H1 (cell line): ENCODE data around the gene TBX15. TPM values are rescaled to one million over a fixed set of nuclear protein-coding genes. Genes with fewer than 3 reads are reported as not detected.

ENCODE experiments used
- CTCF ChIA-PET: fragments of 300-600 bp; sonication (Branson Sonifier 250); formaldehyde crosslinking; loops from one replicate; lab custom pipeline; 2021; ENCODE audit not compliant: partially characterized antibody; lab: Charles Lee
- POLR2A ChIA-PET: fragments of 300-600 bp; sonication (Branson Sonifier 250); formaldehyde crosslinking; loops from one replicate; lab custom pipeline; 2021; ENCODE audit warnings: inconsistent platforms; ENCODE audit not compliant: partially characterized antibody; lab: Charles Lee
- DNase-seq, 2 experiments: peaks; one replicate each; pipeline versions ENCODE4 v3.0.0 to v3.0.0-alpha.2; 2010 to 2022; ENCODE audit warnings: low spot score in 2 of 2, low read depth in 1 of 2, mixed read lengths in 1 of 2
- FAIRE-seq: peaks from 2 replicates; lab custom pipeline; 2011; peaks lifted over from hg19 to GRCh38; lab: Jason Lieb, UNC
- H2AFZ ChIP-seq: 2 replicates; pipeline ENCODE4 v1.8.1; 2012; ENCODE audit warnings: low read length, inconsistent platforms
- H2AK5ac ChIP-seq: 2 replicates; pipeline ENCODE4 v1.6.1; 2013; ENCODE audit warnings: low read depth, low read length
- H2BK120ac ChIP-seq: replicated peaks from 2 replicates; pipeline ENCODE3; 2013; ENCODE audit warnings: low read depth, low read length, inconsistent platforms
- H2BK12ac ChIP-seq: 2 replicates; pipeline ENCODE4 v1.6.1; 2013; ENCODE audit warnings: low read depth, low read length
- H2BK15ac ChIP-seq: 2 replicates; pipeline ENCODE4 v1.6.1; 2013; ENCODE audit warnings: low read length
- H2BK20ac ChIP-seq: 2 replicates; pipeline ENCODE4 v1.6.1; 2013; ENCODE audit warnings: low read length
- H2BK5ac ChIP-seq: 2 replicates; pipeline ENCODE4 v1.6.1; 2013; ENCODE audit warnings: low read depth, low read length
- H3K14ac ChIP-seq: 2 replicates; pipeline ENCODE4 v1.6.1; 2013; ENCODE audit warnings: inconsistent platforms; ENCODE audit not compliant: insufficient read length
- H3K18ac ChIP-seq: 2 replicates; pipeline ENCODE4 v1.6.1; 2013; ENCODE audit warnings: low read length; ENCODE audit errors: extremely low read depth
- H3K23ac ChIP-seq: 2 replicates; pipeline ENCODE4 v1.6.1; 2013; ENCODE audit warnings: inconsistent platforms; ENCODE audit not compliant: insufficient read length
- H3K23me2 ChIP-seq: 2 replicates; pipeline ENCODE4 v1.6.1; 2013; ENCODE audit warnings: low read depth, low read length
- H3K27ac ChIP-seq: 2 replicates; pipeline ENCODE4 v1.6.1; 2011; ENCODE audit warnings: low read depth, low read length, inconsistent platforms
- H3K27me3 ChIP-seq, 4 experiments: replicated peaks in 1 of 4; 1 replicate in 1 of 4; 2 replicates in 3 of 4; pipeline versions ENCODE4 v1.6.1 to v1.8.1; 2011 to 2013; ENCODE audit warnings: low read length in 3 of 4, mild to moderate bottlenecking in 3 of 4, inconsistent platforms in 2 of 4, mixed read lengths in 2 of 4, moderate library complexity in 1 of 4; ENCODE audit not compliant: control insufficient read depth in 3 of 4, insufficient read depth in 3 of 4; ENCODE audit errors: extremely low read depth in 1 of 4
- H3K36me3 ChIP-seq, 4 experiments: 2 replicates each; pipeline versions ENCODE4 v1.6.1 to v1.8.1; 2011 to 2013; ENCODE audit warnings: mild to moderate bottlenecking in 4 of 4, low read length in 3 of 4, moderate library complexity in 2 of 4, control low read depth in 1 of 4, inconsistent platforms in 1 of 4; ENCODE audit not compliant: insufficient read depth in 4 of 4, control insufficient read depth in 2 of 4
- H3K4ac ChIP-seq: replicated peaks from 2 replicates; pipeline ENCODE3; 2013; ENCODE audit warnings: low read length, low read depth, mixed read lengths, inconsistent platforms; ENCODE audit not compliant: insufficient read length
- H3K4me1 ChIP-seq, 4 experiments: replicated peaks in 1 of 4; 1 replicate in 1 of 4; 2 replicates in 3 of 4; pipeline versions ENCODE4 v1.6.1 to v1.8.1; 2011 to 2013; ENCODE audit warnings: low read length in 3 of 4, inconsistent platforms in 2 of 4, mixed read lengths in 1 of 4; ENCODE audit not compliant: insufficient read depth in 4 of 4, control insufficient read depth in 3 of 4
- H3K4me2 ChIP-seq, 2 experiments: 2 replicates each; pipeline versions ENCODE4 v1.6.1 to v1.8.1; 2011 to 2013; ENCODE audit warnings: low read depth in 2 of 2, low read length in 2 of 2, control low read depth in 1 of 2, inconsistent platforms in 1 of 2, mild to moderate bottlenecking in 1 of 2; ENCODE audit not compliant: insufficient read depth in 1 of 2
- H3K4me3 ChIP-seq, 4 experiments: fragments of 200-600, 300-600 bp in 1 of 4; sonication (generic), shearing (Covaris generic), sonication (Bioruptor Twin) in 1 of 4; 2 replicates each; pipeline versions ENCODE4 v1.5.1 to v1.8.1; 2011 to 2016; ENCODE audit warnings: low read length in 4 of 4, low read depth in 3 of 4, control low read depth in 2 of 4, inconsistent platforms in 2 of 4, mild to moderate bottlenecking in 2 of 4, mixed read lengths in 1 of 4, moderate library complexity in 1 of 4; ENCODE audit not compliant: insufficient read depth in 2 of 4; ENCODE audit errors: extremely low read depth in 1 of 4
- H3K56ac ChIP-seq: replicated peaks from 2 replicates; pipeline ENCODE3; 2013; ENCODE audit warnings: low read depth, mild to moderate bottlenecking, mixed read lengths, low read length, inconsistent platforms; ENCODE audit not compliant: insufficient read length
- H3K79me1 ChIP-seq: 2 replicates; pipeline ENCODE4 v1.6.1; 2013; ENCODE audit warnings: low read depth, low read length, control low read depth
- H3K79me2 ChIP-seq, 2 experiments: 2 replicates each; pipeline versions ENCODE4 v1.6.1 to v1.8.1; 2012 to 2013; ENCODE audit warnings: low read length in 2 of 2, mild to moderate bottlenecking in 2 of 2, inconsistent platforms in 1 of 2; ENCODE audit not compliant: insufficient read depth in 2 of 2, control insufficient read depth in 1 of 2
- H3K9ac ChIP-seq, 4 experiments: replicated peaks in 1 of 4; 1 replicate in 1 of 4; 2 replicates in 3 of 4; pipeline versions ENCODE4 v1.6.1 to v1.8.1; 2011 to 2013; ENCODE audit warnings: low read depth in 3 of 4, low read length in 3 of 4, control low read depth in 2 of 4, mild to moderate bottlenecking in 2 of 4, moderate library complexity in 2 of 4, inconsistent platforms in 1 of 4; ENCODE audit errors: extremely low read depth in 1 of 4
- H3K9me3 ChIP-seq, 2 experiments: 2 replicates each; pipeline versions ENCODE4 v1.6.1 to v1.8.1; 2012 to 2013; ENCODE audit warnings: mild to moderate bottlenecking in 2 of 2, moderate library complexity in 2 of 2, control low read depth in 1 of 2, inconsistent platforms in 1 of 2, low read depth in 1 of 2, low read length in 1 of 2, mixed read lengths in 1 of 2; ENCODE audit not compliant: insufficient read depth in 2 of 2
- H4K20me1 ChIP-seq, 2 experiments: replicated peaks in 1 of 2; 2 replicates each; pipeline versions ENCODE3 to v1.8.1; 2011 to 2013; ENCODE audit warnings: inconsistent platforms in 2 of 2, low read length in 2 of 2, mild to moderate bottlenecking in 1 of 2; ENCODE audit not compliant: insufficient read depth in 2 of 2, control insufficient read depth in 1 of 2
- H4K5ac ChIP-seq: 2 replicates; pipeline ENCODE4 v1.6.1; 2013; ENCODE audit warnings: low read length, low read depth, mixed read lengths, inconsistent platforms; ENCODE audit not compliant: insufficient read length
- H4K8ac ChIP-seq: 2 replicates; pipeline ENCODE4 v1.8.0; 2013; ENCODE audit warnings: mild to moderate bottlenecking, moderate library complexity, low read length, inconsistent platforms; ENCODE audit not compliant: insufficient read depth; ENCODE audit errors: extremely low read depth
- H4K91ac ChIP-seq: replicated peaks from 2 replicates; pipeline ENCODE3; 2013; ENCODE audit warnings: low read length, mixed read lengths, inconsistent platforms; ENCODE audit not compliant: insufficient read length
- CEBPB ChIP-seq: IDR thresholded peaks from 2 replicates; pipeline ENCODE4 v1.6.1; 2012; ENCODE audit warnings: low read depth, low read length
- GTF2F1 ChIP-seq: IDR thresholded peaks from 2 replicates; pipeline ENCODE4 v1.6.1; 2012; ENCODE audit warnings: low read depth, low read length, improper control_type of control experiment, borderline replicate concordance
- MAFK ChIP-seq: IDR thresholded peaks from 2 replicates; pipeline ENCODE4 v1.6.1; 2012; ENCODE audit warnings: low read depth, mild to moderate bottlenecking, improper control_type of control experiment, low read length
- WGBS, 2 experiments: shearing (Covaris generic) in 1 of 2; methylation state at CpG; one replicate each; pipeline versions ENCODE4 v1.1.6 to v1.1.7; 2013 to 2015; ENCODE audit warnings: low lambda C conversion rate in 2 of 2, mixed read lengths in 2 of 2, inconsistent platforms in 1 of 2, low coverage in 1 of 2, missing lambda C conversion rate in 1 of 2; ENCODE audit not compliant: insufficient replicate concordance in 2 of 2, insufficient coverage in 1 of 2, insufficient read length in 1 of 2; ENCODE audit errors: extremely low coverage in 1 of 2, missing lambda C conversion rate in 1 of 2; 5-methylcytosine and 5-hydroxymethylcytosine counted together
- polyA plus RNA-seq, 7 experiments: library from polyadenylated mRNA; depleted of rRNA in 3 of 7; stranded (reverse) in 5 of 7; unstranded in 2 of 7; fragments of >200 nt in 5 of 7; fragments of 200-250 nt in 2 of 7; gene quantifications; 1 replicate in 5 of 7; 2 replicates in 1 of 7; 4 replicates in 1 of 7; pipeline versions ENCODE4 v1.2.1 to v1.2.3, GENCODE V29; 2011 to 2013; ENCODE audit warnings: missing spikeins in 2 of 7, mixed read lengths in 2 of 7
- total RNA-seq: library from RNA; stranded (reverse); fragmentation: NEBNext Ultra II Directional; extraction: Animal tissue kit (Norgen Biotek cat#: 25700); gene quantifications from 2 replicates; pipeline ENCODE4 v1.2.1, GENCODE V29; 2021

The TBX15 gene
- total and polyA plus RNA-seq, 2 of the 8 experiments (the other 6 are each of a cell fraction or from before 2014, with no cell fraction given) = 0.14 to 0.24 TPM

DNA sequence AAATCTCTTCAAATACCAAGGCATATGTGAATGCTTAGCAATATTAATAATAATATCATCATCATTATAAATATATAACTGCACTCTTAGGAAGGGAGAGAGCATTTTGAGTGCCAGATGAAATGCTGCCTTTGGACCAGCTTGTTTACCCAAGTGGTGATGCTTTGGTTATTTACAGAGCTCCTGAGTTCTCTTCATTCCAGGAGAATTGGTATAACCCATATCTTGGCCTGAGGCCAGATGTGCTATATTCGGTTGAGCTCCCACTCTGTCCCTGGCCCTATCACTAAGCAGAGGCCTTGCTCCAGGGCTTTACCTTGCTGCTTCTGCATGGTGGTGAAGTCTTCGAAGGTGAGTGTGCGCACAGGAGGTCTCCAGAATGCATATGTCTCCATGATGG is 89.4 kb downstream of the TBX15 start:
- H3K4ac ChIP-seq = no peak overlapping the region
- H3K4me2 ChIP-seq = no peak overlapping the region
- CTCF ChIA-PET = interaction anchor here (1.2 kb wide), 1 partner anchor 9 kb away, joined by 4 read pairs; no protein-coding TSS in a partner anchor
- H3K4me1 ChIP-seq = no peaks in the 10 kb centered on the region
- H4K5ac ChIP-seq = no peak overlapping the region
- no peak for FAIRE-seq
- no peaks in the 10 kb centered on the region for H3K79me1 ChIP-seq
- H3K23ac ChIP-seq = no peak overlapping the region
- H2BK5ac ChIP-seq = no peak overlapping the region
- no peak overlapping the region for H2BK12ac ChIP-seq
- H4K91ac ChIP-seq = no peak overlapping the region
- no peak overlapping the region for H4K8ac ChIP-seq
- no peak overlapping the region for H3K27ac ChIP-seq
- no peak overlapping the region for H3K14ac ChIP-seq
- TF ChIP-seq MAFK = no peak
- TF ChIP-seq CEBPB = no peak
- TF ChIP-seq GTF2F1 = no peak
- 91% methylated on average over 3 of the region's 3 CpGs; no CpG with 5 or more reads in 1 of the 2 experiments for WGBS, 2 experiments
- no peaks in the 10 kb centered on the region for H3K27me3 ChIP-seq
- no peak overlapping the region for H3K18ac ChIP-seq
- H2BK120ac ChIP-seq = no peak overlapping the region
- H3K36me3 ChIP-seq = no peaks in the 10 kb centered on the region
- no peaks in the 10 kb centered on the region for H3K9me3 ChIP-seq
- POLR2A ChIA-PET = no interaction called here
- no peaks in the 10 kb centered on the region for H3K79me2 ChIP-seq
- H4K20me1 ChIP-seq = no peaks in the 10 kb centered on the region
- no peak overlapping the region for H3K9ac ChIP-seq
- no peak overlapping the region for H2BK20ac ChIP-seq
- H3K23me2 ChIP-seq = no peaks in the 10 kb centered on the region
- no peak overlapping the region for H3K56ac ChIP-seq
- no peak overlapping the region for H2AFZ ChIP-seq
- H3K4me3 ChIP-seq = no peak overlapping the region
- no peak overlapping the region for H2BK15ac ChIP-seq
- no peak for DNase-seq
- no peak overlapping the region for H2AK5ac ChIP-seq
